ENCODE data around the gene CC2D2A.

DNA sequence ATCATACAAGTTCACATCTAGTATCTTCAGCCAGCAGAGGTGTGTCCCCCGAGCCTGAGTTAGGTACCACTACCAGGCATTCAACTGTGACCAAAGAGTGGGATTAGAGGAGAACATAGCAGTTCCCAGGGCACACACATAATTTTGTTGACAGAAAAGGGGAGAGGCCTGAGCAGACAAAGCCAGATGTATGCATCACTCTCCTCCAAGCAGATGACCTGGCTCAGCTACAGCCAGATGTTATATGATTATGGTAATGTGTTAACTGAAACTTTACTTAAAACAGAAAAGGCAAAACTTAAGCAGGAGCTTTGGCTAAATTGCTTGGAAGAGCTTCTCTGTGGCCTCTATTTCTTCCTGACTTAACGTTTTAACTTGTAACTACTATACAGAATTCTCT is 88.9 kb downstream of the CC2D2A start:
- no peak for TF ChIP-seq XBP1 (CRISPR knock-in tag; IDR thresholded peaks at IDR 0.05)
- no peak for TF ChIP-seq PLRG1 (conservative IDR thresholded peaks at IDR 0.05)
- no peak for TF ChIP-seq ZNF644 (CRISPR knock-in tag; IDR thresholded peaks at IDR 0.05; ENCODE audit: low read depth)
- no peak for TF ChIP-seq HNF1A (IDR thresholded peaks at IDR 0.05; ENCODE audit: low read depth)
- TF ChIP-seq HNF1A (CRISPR knock-in tag; IDR thresholded peaks at IDR 0.05; ENCODE audit: borderline replicate concordance), result no peak
- no peak for TF ChIP-seq CBFB (CRISPR knock-in tag; IDR thresholded peaks at IDR 0.05)
- TF ChIP-seq POLR2AphosphoS2 (IDR thresholded peaks at IDR 0.05; ENCODE audit: low read depth, low read length), result no peak
- TF ChIP-seq, protein P1, sequence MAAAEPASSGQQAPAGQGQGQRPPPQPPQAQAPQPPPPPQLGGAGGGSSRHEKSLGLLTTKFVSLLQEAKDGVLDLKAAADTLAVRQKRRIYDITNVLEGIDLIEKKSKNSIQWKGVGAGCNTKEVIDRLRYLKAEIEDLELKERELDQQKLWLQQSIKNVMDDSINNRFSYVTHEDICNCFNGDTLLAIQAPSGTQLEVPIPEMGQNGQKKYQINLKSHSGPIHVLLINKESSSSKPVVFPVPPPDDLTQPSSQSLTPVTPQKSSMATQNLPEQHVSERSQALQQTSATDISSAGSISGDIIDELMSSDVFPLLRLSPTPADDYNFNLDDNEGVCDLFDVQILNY (CRISPR knock-in tag; conservative IDR thresholded peaks at IDR 0.05), result no peak
- no peak for TF ChIP-seq NFRKB (IDR thresholded peaks at IDR 0.05)
